GM19438 (cell line): ENCODE results near the gene C2orf81.

Experiments
- ATAC-seq: cut with Tn5 transposase; IDR thresholded peaks from one replicate; pipeline ENCODE4 v1.9.1; 2021; ENCODE audit warnings: low read depth; ENCODE audit not compliant: unreplicated experiment

C2orf81 gene

GRCh38 chr2:74391580-74392448, 29.6 kb downstream of the C2orf81 start:
- peak; percentile 79 for ATAC-seq

DNA sequence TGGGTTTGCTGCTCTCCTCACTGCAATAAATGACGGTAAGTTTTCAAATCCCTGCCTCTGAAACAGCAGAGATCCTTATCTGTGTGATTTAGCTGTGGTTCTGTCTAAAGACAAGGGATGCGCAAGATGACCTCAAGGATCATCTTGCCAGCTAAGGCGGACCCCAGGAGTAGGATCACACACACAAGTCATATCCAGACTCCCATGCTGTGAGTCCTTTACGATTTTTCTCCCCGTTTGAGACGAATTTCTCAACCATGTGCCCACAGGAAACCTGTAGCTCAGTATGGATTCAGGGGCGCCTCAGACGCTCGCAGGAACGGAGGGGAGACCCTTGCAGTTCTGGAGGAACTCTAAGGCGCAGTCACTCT, 30.2 kb downstream of the C2orf81 start:
- ATAC-seq, result peak; percentile 44

- ATAC-seq, result no peak
Measured at GRCh38 chr2:74390606-74391005, 30.8 kb downstream of the C2orf81 start.

GRCh38 chr2:74387346-74387745, 34.1 kb downstream of the C2orf81 start:
- no peak for ATAC-seq

DNA sequence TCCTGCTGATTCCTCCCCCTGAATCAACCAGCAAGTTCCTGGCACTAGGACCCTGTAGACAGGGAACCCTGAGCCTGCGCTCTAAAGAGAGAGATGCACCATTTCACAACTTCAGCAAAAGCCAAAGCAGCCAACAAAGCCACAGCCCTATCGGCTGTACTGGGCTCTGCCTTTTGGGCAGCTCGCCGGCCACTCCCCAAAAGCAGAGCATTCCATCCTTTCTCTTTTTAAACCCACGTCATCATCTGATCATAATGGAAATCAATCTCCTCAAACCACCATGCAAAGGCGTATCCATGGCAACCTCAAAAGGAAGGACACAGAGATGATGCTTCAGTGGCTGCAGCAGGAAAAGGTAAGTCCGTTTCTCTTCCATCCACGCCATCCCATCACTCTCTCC, 36.0 kb downstream of the C2orf81 start:
- no peak for ATAC-seq

DNA sequence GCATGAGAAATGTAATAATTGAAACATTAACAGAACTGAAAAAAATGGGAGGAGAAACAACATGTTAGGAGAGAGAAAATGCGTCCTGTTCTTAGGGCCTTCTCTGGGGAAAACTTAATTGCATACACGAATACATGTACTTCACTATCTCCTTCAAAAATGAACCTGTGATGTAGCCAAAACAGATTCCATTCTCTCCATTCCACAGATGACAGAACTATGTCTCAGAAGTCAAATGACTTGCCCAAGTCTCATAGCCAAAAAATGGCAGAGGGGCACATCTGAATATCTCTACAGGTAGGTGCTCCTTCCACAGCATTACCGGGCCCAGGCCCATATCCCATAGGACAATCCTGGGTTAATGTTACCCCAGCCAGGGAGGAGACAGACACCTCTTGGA, 37.4 kb downstream of the C2orf81 start:
- ATAC-seq, result no peak

DNA sequence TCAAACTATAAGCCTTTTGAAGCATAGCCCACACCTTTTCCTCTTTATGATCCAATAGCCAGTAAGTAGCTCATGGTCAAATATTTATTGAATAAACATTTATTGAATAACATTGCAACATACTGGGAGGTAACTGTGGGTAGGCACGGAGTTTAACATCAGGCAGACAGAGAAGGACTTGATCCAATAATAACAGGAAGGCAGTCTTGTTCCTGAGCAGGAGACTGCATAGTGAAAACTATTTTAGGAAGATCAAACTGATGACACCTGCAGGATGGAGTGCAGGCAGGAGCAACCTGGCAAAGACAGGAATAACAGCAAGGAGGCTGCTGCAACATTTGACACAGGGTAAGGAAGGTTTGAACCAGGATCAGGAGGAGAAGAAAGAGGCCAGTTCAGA, 38.2 kb downstream of the C2orf81 start:
- no peak for ATAC-seq

GRCh38 chr2:74381751-74382150, 39.7 kb downstream of the C2orf81 start:
- no peak for ATAC-seq

- no peak for ATAC-seq
Measured at GRCh38 chr2:74379851-74380789, 41.3 kb downstream of the C2orf81 start, which contains the start of gene DCTN1. Gene DCTN1 (minus strand): TSS chr2:74380311. CDS start chr2:74380037, 274 bp downstream.

GRCh38 chr2:74378007-74378406, 43.4 kb downstream of the C2orf81 start:
- ATAC-seq, result no peak

- no peak for ATAC-seq
Measured at GRCh38 chr2:74375838-74376237, 45.6 kb downstream of the C2orf81 start.

DNA sequence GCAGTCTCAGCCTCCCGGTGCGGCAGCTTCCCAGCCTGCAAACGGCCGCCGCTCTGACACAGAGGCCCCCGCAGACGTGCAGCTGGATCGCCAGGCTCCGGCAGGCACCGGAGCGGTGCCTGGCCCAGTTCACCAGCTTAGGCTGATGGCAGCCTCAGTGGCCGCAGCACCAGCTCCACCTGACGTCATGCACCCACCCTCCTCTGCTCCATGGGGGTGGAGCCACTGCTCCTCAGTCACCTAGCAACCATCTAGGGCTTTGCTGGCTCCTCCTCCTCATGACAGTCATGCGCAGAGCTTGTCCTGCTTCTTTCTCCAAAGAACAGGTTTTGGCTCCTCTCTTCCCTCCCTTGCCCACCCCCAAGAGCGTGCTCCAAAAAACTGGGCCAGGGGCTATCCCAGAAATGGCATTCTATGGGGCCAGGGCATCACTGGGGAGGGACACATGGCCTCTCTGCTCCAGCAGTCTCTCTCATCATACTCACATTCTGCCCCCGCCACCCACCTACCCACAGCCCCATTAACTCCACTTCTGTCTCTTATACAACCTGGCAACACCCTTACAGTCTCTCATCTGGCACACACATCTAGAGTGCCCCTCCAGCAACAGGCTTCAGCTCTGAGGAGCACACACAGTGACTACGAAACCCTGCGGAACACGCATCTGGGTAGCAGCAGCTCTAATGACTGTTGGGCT, 46.8 kb downstream of the C2orf81 start:
- no peak for ATAC-seq

DNA sequence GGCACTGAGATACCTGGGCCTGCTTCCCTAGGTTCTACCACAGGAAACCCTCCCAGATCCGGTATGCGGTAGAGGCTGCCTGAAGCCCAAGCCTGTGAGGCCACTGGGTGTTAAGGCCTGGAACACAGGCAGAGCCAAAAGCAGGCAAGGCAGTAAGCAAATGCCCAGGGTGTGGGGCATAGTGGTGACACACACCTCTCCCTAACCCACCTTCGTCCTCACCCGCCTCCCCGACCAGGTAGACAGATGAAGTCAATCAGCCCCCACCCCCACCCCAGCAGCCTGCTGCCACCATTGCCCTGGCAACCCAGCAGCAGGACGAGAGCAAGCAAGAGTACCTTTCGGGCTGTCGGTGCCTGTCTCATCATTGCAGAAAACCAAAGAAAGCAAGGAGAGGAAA, 47.4 kb downstream of the C2orf81 start:
- ATAC-seq, result no peak

- no peak for ATAC-seq
Measured at GRCh38 chr2:74373221-74373676, 48.2 kb downstream of the C2orf81 start.

- no peak for ATAC-seq
Measured at GRCh38 chr2:74372674-74373073, 48.7 kb downstream of the C2orf81 start.

DNA sequence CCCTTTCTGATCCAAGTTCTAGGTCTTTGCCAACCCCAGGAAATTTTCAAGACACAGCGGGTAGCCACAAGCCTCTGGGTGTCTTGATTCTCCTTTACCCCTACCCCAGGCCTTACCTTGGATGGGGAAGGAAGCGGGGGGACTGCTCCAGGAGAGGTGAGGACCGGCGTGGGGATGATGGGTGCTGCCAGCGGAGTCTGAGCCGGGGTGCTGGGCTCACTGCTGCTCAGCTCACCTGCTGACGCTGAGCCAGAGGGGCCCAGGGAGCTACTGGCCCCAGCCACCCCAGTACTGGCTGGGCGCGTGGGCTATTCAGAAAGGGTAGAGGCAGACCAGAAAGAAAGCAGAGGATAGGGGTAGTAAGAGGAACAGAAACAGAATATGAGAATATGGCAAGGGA, 50.0 kb downstream of the C2orf81 start:
- no peak for ATAC-seq

DNA sequence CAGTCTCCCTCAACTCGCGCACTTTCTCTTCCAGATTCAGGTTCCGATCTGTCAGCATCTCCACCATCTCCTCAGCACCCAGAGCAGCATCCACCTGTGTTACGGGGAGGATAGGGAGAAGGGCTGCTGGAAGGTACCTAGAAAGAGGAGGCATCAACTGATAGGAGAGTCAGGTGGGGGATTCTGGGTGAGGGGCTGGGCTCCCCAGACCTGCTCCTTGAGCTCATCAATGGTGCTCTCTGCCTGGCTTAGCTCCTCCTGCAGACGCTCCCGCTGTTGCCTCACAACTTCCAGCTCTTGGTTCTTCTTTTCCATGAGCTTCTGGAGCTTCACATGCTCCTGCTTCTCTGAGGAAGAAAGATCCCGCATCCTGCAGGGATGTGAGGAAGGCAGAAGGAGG, 51.4 kb downstream of the C2orf81 start:
- ATAC-seq, result no peak

- ATAC-seq, result no peak
Measured at GRCh38 chr2:74368499-74368898, 52.9 kb downstream of the C2orf81 start.

DNA sequence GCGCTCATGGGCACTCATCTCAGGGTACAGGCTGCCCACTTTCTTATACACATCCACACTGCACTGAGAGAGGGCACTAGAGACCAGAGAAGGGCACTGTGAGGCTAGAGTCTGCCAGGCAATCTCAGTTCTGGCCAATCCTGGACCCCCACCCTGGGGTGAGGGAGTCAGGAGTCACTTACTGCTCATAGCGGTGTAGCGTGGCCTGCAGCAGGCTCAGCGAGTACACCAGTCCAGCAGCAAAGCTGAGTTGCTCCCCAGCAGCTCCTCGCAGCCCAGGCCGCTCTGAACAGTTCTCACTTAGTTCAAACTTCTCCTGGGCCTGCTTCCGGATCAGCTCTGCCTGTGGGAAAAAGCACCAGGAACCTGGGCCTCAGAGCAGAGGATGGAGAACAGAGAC, 53.6 kb downstream of the C2orf81 start:
- no peak for ATAC-seq

DNA sequence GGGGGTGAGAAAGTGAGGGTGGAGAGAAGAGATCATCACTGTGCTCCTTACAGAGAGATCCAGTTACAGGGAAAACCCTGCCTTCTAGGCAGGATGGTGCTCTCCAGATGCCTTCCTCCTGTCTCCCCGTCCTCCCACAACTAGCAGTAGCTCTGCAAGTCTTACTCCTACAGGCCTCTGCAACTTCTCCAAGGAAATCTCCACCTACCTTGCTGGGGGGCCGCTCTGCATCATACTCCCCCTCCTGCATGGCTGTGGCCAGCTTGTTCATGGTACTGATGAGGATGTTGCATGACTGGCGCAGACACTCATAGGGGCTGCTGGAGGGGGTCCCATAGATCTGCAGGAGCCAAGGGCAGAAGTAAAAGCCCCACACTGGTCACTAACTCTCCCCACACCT, 55.4 kb downstream of the C2orf81 start:
- no peak for ATAC-seq
